HG03064 (cell line): Measurements from ENCODE around the gene NEK2.

Source experiments
- ATAC-seq: cut with Tn5 transposase; IDR thresholded peaks from one replicate; pipeline ENCODE4 v1.9.1; 2021; ENCODE audit warnings: low read depth; ENCODE audit not compliant: unreplicated experiment

Gene NEK2

DNA sequence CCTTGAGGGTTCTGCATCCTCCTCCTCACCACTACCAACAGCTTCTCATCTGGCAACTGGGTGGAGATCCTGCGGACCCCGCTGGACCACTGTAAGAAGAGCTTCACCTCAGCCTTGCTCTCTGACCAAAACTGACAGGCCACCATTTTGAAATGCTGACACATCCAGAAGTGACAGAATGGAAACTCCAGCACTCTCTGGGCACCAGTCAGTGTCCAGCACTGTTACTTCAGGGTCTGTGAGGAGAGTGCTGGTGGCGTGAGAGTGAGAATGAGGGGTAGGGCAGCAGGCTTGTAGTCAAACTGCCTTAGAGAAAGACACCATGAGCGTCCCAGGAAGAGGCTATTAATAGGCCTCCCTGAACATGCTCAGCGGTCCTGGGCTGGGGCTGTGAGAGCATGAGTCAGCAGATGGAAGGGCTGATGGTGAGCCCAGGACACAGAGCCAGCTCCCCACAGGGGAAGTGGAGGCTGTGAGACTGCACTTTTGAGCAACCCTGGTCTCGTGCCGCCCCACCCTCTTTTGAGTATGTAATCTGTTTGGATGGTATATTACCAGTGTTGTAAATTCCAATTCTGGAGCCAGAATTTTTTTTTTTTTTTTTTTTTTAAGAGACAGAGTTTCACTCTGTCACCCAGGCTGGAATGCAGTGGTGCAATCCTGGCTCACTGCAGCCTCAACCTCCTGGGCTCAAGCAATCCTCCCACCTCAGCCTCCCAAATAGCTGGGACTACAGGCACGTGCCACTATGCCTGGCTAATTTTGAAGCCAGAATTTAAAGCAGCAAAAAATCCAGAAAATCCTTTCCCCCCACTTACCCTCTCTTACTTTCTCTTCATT is 62.1 kb downstream of the NEK2 start:
- no peak for ATAC-seq

DNA sequence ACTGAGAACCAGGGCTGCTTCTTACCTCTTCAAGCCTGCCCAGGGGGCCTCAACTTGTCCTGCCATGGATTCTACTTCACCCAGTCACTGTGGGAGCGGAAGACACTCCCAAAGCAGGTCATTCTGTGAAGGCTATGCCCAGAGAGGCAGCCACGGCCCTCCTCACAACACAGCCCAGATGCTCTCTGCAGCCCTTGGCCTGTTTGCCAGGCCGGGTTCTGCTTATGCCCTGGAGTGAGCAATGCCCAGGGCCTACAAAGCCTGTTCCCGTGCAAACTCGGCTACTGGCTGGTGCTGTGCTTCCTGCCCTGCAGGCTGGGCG is 62.7 kb downstream of the NEK2 start:
- ATAC-seq, result no peak
